ENCODE data around the gene CBARP. TPM values are rescaled to one million over a fixed set of nuclear protein-coding genes. Genes with fewer than 3 reads are reported as not detected.

CBARP gene
- total and polyA plus RNA-seq, 9 of the 15 experiments (the other 6 are each of a cell fraction or from before 2014, with no cell fraction given), result 0.03 to 8.9 (median 1.2) TPM; not detected in 1

DNA sequence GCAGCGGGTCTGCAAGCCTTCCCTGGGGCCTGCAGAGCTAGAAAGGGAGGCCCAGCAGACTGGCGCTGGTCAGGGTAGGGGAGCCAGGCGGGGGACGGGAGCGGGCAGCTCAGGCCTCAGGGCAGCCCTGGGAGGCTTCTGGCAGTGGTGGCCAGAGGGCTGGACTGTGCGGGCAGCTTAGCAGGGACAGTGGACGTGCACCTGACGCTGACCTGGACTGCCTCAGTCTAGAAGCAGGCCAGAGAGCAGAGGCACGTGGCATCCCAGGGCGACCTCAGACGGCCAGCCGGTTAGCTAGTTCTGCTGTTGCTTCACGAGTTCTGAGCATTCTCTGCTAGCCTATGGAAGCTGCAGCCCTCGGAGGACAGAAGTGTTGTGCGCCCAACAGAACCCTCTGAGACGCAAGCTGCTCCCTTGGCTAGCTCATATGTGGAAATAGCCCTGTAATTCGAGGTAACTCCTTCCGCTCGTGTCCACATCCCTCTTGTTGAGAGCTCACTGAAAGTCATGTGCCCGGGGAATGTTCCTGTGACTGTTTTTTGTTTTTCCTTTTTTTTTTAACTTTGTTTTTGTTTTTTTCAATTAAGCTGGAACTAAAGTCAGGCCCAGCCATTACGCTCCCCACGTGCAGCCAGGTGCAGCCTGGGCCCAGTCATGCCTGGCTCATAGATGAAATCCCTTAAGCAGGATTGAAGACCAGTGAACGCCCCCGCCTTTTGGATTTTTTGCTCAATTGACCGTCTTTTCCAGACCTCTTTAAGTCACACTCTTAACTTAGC, 35.6 kb upstream of the CBARP start (continued):
- no peak for TF ChIP-seq HMGN3 (IDR thresholded peaks at IDR 0.05; ENCODE audit: borderline replicate concordance, extremely low read depth, insufficient read length, low read depth, low read length)
- no peak for TF ChIP-seq SRF (CRISPR knock-in tag; IDR thresholded peaks at IDR 0.05)
- TF ChIP-seq POLR2AphosphoS2 (IDR thresholded peaks at IDR 0.05; ENCODE audit: low read length), result peak; percentile 4; the same call in 1 of the 2 replicates
- no peak for TF ChIP-seq ZZZ3 (IDR thresholded peaks at IDR 0.05)
- no peak for TF ChIP-seq ELF4 (CRISPR knock-in tag; IDR thresholded peaks at IDR 0.05)
- TF ChIP-seq, protein P1, sequence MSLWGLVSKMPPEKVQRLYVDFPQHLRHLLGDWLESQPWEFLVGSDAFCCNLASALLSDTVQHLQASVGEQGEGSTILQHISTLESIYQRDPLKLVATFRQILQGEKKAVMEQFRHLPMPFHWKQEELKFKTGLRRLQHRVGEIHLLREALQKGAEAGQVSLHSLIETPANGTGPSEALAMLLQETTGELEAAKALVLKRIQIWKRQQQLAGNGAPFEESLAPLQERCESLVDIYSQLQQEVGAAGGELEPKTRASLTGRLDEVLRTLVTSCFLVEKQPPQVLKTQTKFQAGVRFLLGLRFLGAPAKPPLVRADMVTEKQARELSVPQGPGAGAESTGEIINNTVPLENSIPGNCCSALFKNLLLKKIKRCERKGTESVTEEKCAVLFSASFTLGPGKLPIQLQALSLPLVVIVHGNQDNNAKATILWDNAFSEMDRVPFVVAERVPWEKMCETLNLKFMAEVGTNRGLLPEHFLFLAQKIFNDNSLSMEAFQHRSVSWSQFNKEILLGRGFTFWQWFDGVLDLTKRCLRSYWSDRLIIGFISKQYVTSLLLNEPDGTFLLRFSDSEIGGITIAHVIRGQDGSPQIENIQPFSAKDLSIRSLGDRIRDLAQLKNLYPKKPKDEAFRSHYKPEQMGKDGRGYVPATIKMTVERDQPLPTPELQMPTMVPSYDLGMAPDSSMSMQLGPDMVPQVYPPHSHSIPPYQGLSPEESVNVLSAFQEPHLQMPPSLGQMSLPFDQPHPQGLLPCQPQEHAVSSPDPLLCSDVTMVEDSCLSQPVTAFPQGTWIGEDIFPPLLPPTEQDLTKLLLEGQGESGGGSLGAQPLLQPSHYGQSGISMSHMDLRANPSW (CRISPR knock-in tag; IDR thresholded peaks at IDR 0.05), result no peak
- TF ChIP-seq, protein P2, sequence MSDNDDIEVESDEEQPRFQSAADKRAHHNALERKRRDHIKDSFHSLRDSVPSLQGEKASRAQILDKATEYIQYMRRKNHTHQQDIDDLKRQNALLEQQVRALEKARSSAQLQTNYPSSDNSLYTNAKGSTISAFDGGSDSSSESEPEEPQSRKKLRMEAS (CRISPR knock-in tag; IDR thresholded peaks at IDR 0.05), result peak; percentile 70; the same call in 1 of the 2 replicates
- TF ChIP-seq, protein P3, sequence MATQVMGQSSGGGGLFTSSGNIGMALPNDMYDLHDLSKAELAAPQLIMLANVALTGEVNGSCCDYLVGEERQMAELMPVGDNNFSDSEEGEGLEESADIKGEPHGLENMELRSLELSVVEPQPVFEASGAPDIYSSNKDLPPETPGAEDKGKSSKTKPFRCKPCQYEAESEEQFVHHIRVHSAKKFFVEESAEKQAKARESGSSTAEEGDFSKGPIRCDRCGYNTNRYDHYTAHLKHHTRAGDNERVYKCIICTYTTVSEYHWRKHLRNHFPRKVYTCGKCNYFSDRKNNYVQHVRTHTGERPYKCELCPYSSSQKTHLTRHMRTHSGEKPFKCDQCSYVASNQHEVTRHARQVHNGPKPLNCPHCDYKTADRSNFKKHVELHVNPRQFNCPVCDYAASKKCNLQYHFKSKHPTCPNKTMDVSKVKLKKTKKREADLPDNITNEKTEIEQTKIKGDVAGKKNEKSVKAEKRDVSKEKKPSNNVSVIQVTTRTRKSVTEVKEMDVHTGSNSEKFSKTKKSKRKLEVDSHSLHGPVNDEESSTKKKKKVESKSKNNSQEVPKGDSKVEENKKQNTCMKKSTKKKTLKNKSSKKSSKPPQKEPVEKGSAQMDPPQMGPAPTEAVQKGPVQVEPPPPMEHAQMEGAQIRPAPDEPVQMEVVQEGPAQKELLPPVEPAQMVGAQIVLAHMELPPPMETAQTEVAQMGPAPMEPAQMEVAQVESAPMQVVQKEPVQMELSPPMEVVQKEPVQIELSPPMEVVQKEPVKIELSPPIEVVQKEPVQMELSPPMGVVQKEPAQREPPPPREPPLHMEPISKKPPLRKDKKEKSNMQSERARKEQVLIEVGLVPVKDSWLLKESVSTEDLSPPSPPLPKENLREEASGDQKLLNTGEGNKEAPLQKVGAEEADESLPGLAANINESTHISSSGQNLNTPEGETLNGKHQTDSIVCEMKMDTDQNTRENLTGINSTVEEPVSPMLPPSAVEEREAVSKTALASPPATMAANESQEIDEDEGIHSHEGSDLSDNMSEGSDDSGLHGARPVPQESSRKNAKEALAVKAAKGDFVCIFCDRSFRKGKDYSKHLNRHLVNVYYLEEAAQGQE (IDR thresholded peaks at IDR 0.05; ENCODE audit: borderline replicate concordance), result no peak
- TF ChIP-seq, protein P3 (CRISPR knock-in tag; IDR thresholded peaks at IDR 0.05; ENCODE audit: low read depth), result no peak
- TF ChIP-seq SAFB (IDR thresholded peaks at IDR 0.05; ENCODE audit: borderline replicate concordance, low read depth, low read length), result no peak
- peak in 1 of 2 experiments; percentile 37; a peak in 3 of 4 replicates for TF ChIP-seq MAZ (CRISPR knock-in tag; conservative IDR thresholded peaks at IDR 0.05 in 1 of 2, IDR thresholded peaks at IDR 0.05 in 1 of 2)
- TF ChIP-seq TSC22D4 (tag; IDR thresholded peaks at IDR 0.05), result no peak
- peak; percentile 43 for TF ChIP-seq RBM22 (IDR thresholded peaks at IDR 0.05; ENCODE audit: low read depth, low read length, poor library complexity, severe bottlenecking)
- no peak for TF ChIP-seq ZNF699 (CRISPR knock-in tag; IDR thresholded peaks at IDR 0.05; ENCODE audit: insufficient replicate concordance)
- TF ChIP-seq, protein P4, sequence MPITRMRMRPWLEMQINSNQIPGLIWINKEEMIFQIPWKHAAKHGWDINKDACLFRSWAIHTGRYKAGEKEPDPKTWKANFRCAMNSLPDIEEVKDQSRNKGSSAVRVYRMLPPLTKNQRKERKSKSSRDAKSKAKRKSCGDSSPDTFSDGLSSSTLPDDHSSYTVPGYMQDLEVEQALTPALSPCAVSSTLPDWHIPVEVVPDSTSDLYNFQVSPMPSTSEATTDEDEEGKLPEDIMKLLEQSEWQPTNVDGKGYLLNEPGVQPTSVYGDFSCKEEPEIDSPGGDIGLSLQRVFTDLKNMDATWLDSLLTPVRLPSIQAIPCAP (CRISPR knock-in tag; IDR thresholded peaks at IDR 0.05; ENCODE audit: borderline replicate concordance), result no peak

Data from K562 (cell line).